DOHH2 (cell line): ENCODE measurements around the gene LPIN1.

ENCODE experiments used
- CTCF ChIP-seq: fragments of 200-600 bp; sonication (generic); IDR thresholded peaks from one replicate; pipeline ENCODE4 v1.5.1; 2014; ENCODE audit warnings: antibody characterized with exemption, mild to moderate bottlenecking, low read depth, low read length; ENCODE audit not compliant: poor library complexity, severe bottlenecking
- EZH2phosphoT487 ChIP-seq: fragments of 200-600 bp; sonication (generic); IDR thresholded peaks from 2 replicates; pipeline ENCODE4 v1.6.1; 2017; ENCODE audit warnings: borderline replicate concordance, mild to moderate bottlenecking, antibody characterized with exemption, low read length, moderate library complexity, mixed read lengths

- no peak for TF ChIP-seq CTCF
- TF ChIP-seq EZH2phosphoT487 = no peak
Measured at GRCh38 chr2:11718606-11719005, 27.8 kb upstream of the LPIN1 start.
